Neural cell (in vitro differentiated cells): ENCODE results near the gene CLASP1. TPM values are rescaled to one million over a fixed set of nuclear protein-coding genes. Genes with fewer than 3 reads are reported as not detected.
"Not testable (repeated sequence)": the region's sequence is repeated elsewhere in the genome, so short reads cannot be mapped to it uniquely, and the experiment has no call there.

ENCODE experiments used
- H2AFZ ChIP-seq: fragments of 200-600, 300-800 bp; sonication (generic), shearing (Covaris generic); 2 replicates; pipeline ENCODE4 v1.6.0; 2014; ENCODE audit warnings: low read depth, mild to moderate bottlenecking, antibody characterized with exemption, low read length, moderate library complexity
- H3F3A ChIP-seq: fragments of 200-600 bp; shearing (Covaris generic); 2 replicates; pipeline ENCODE4 v1.6.1; 2016; ENCODE audit warnings: mild to moderate bottlenecking, moderate library complexity, mixed read lengths, antibody characterized with exemption, low read length; ENCODE audit not compliant: insufficient read depth, poor library complexity, severe bottlenecking
- H3K27ac ChIP-seq: fragments of 200-600, 300-800 bp; sonication (generic), shearing (Covaris generic); 2 replicates; pipeline ENCODE4 v1.5.1; 2014; ENCODE audit warnings: mild to moderate bottlenecking, low read length, moderate library complexity
- H3K27me3 ChIP-seq: fragments of 300-800, 200-600 bp; sonication (generic), shearing (Covaris generic); 2 replicates; pipeline ENCODE4 v1.6.0; 2014; ENCODE audit warnings: mild to moderate bottlenecking, low read depth, low read length, moderate library complexity; ENCODE audit not compliant: insufficient read depth
- H3K36me3 ChIP-seq: fragments of 300-800, 200-600 bp; sonication (generic), shearing (Covaris generic); 2 replicates; pipeline ENCODE4 v1.5.1; 2014; ENCODE audit warnings: mild to moderate bottlenecking, antibody characterized with exemption, low read length, moderate library complexity; ENCODE audit not compliant: insufficient read depth
- H3K4me2 ChIP-seq: fragments of 300-800, 200-600 bp; sonication (generic), shearing (Covaris generic); 2 replicates; pipeline ENCODE4 v1.6.0; 2014; ENCODE audit warnings: mild to moderate bottlenecking, low read length
- H3K4me3 ChIP-seq: fragments of 300-800, 200-600 bp; sonication (generic), shearing (Covaris generic); 2 replicates; pipeline ENCODE4 v1.5.1; 2014; ENCODE audit warnings: mild to moderate bottlenecking, low read length, moderate library complexity
- H3K79me2 ChIP-seq: fragments of 200-600 bp; shearing (Covaris generic); replicated peaks from 2 replicates; pipeline ENCODE4 v1.6.0; 2014; ENCODE audit warnings: mild to moderate bottlenecking, low read length, moderate library complexity; ENCODE audit not compliant: insufficient read depth
- H3K9ac ChIP-seq: fragments of 300-800, 200-600 bp; sonication (generic), shearing (Covaris generic); 2 replicates; pipeline ENCODE4 v1.6.1; 2016; ENCODE audit warnings: mild to moderate bottlenecking, low read length, mixed read lengths
- H3K9me2 ChIP-seq: fragments of 200-600 bp; shearing (Covaris generic); 2 replicates; pipeline ENCODE4 v1.6.1; 2016; ENCODE audit warnings: mild to moderate bottlenecking, low read length, mixed read lengths; ENCODE audit not compliant: insufficient read depth
- H3K9me3 ChIP-seq: fragments of 200-600, 300-800 bp; sonication (generic), shearing (Covaris generic); 2 replicates; pipeline ENCODE4 v1.6.1; 2016; ENCODE audit warnings: mild to moderate bottlenecking, mixed run types, low read length, moderate library complexity, mixed read lengths
- H4K20me1 ChIP-seq: fragments of 200-600 bp; shearing (Covaris generic); 2 replicates; pipeline ENCODE4 v1.6.1; 2016; ENCODE audit warnings: mild to moderate bottlenecking, mixed run types; ENCODE audit not compliant: insufficient read depth
- EP300 ChIP-seq: fragments of 450-650 bp; conservative IDR thresholded peaks from 2 replicates; pipeline ENCODE4 v1.6.1; 2014; ENCODE audit warnings: antibody characterized with exemption, mild to moderate bottlenecking, moderate library complexity; ENCODE audit not compliant: poor library complexity, severe bottlenecking
- EZH2 ChIP-seq: fragments of 200-600, 300-800 bp; shearing (Covaris generic), sonication (generic); IDR thresholded peaks from 2 replicates; pipeline ENCODE4 v1.6.1; 2014; ENCODE audit warnings: antibody characterized with exemption, low read length, borderline replicate concordance, mild to moderate bottlenecking; ENCODE audit not compliant: insufficient read depth, poor library complexity, severe bottlenecking
- MXI1 ChIP-seq: fragments of 450-650 bp; conservative IDR thresholded peaks from 2 replicates; pipeline ENCODE4 v1.6.1; 2014; ENCODE audit warnings: antibody characterized with exemption, mild to moderate bottlenecking; ENCODE audit not compliant: poor library complexity, severe bottlenecking
- POLR2AphosphoS5 ChIP-seq: IDR thresholded peaks from 2 replicates; pipeline ENCODE4 v1.6.1; 2012
- RAD21 ChIP-seq: fragments of 450-650 bp; conservative IDR thresholded peaks from 2 replicates; pipeline ENCODE4 v1.6.1; 2014; ENCODE audit warnings: antibody characterized with exemption, mild to moderate bottlenecking, moderate library complexity
- SMC3 ChIP-seq: fragments of 450-650 bp; conservative IDR thresholded peaks from 2 replicates; pipeline ENCODE4 v1.6.1; 2014; ENCODE audit warnings: antibody characterized with exemption, mild to moderate bottlenecking, moderate library complexity; ENCODE audit not compliant: poor library complexity
- TAF1 ChIP-seq: IDR thresholded peaks from 2 replicates; pipeline ENCODE4 v1.6.1; 2012; ENCODE audit warnings: low read depth
- polyA plus RNA-seq: library from polyadenylated mRNA; depleted of rRNA; stranded (reverse); fragments of >200 nt; gene quantifications from 2 replicates; pipeline ENCODE4 v1.2.3, GENCODE V29; 2014
- TF ChIP-seq, protein P1 (sequence below): IDR thresholded peaks from 2 replicates; pipeline ENCODE4 v1.6.1; 2012; ENCODE audit warnings: borderline replicate concordance
- TF ChIP-seq, protein P2 (sequence below): fragments of 450-650 bp; IDR thresholded peaks from 2 replicates; pipeline ENCODE4 v1.5.1; 2014; ENCODE audit warnings: antibody characterized with exemption, mild to moderate bottlenecking, moderate library complexity; ENCODE audit not compliant: poor library complexity, severe bottlenecking

The CLASP1 gene
- polyA plus RNA-seq, 1 donor from 2014 or later = 41.3 TPM

DNA sequence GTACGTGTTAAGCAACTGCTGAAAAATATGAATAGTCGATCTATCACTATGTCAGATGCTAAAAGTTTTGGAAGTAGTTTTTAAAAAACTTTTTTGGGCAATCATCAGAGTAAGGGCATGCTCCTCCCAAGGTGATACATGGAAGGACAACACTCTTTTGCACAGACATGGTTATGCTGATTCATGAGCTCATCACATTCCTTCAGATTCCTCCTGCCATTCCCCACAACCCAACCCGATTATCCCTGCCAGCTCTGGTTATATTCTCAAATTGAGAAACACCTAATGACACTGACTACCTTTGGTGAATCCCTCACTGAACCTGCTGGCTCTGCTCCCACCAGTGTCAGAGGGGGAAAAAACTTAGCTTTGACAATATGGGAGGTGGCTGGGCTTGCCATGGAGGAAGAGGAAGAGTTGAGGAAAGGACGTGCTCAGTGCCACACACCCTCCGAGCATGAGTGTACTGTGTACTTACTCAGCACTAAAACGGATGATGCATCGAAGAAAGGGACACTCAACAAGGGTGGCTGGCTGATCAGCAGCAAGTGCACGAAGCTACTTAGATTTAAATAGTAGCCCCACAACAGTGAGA, 202.5 kb downstream of the CLASP1 start:
- peaks cover 22% of the 10 kb centered on the region for H3K36me3 ChIP-seq
- TF ChIP-seq TAF1 = no peak
- TF ChIP-seq MXI1 = no peak
- no peak for TF ChIP-seq EP300
- no peak for TF ChIP-seq EZH2
- TF ChIP-seq RAD21 = no peak
- no peak for TF ChIP-seq SMC3
- TF ChIP-seq, protein P1, sequence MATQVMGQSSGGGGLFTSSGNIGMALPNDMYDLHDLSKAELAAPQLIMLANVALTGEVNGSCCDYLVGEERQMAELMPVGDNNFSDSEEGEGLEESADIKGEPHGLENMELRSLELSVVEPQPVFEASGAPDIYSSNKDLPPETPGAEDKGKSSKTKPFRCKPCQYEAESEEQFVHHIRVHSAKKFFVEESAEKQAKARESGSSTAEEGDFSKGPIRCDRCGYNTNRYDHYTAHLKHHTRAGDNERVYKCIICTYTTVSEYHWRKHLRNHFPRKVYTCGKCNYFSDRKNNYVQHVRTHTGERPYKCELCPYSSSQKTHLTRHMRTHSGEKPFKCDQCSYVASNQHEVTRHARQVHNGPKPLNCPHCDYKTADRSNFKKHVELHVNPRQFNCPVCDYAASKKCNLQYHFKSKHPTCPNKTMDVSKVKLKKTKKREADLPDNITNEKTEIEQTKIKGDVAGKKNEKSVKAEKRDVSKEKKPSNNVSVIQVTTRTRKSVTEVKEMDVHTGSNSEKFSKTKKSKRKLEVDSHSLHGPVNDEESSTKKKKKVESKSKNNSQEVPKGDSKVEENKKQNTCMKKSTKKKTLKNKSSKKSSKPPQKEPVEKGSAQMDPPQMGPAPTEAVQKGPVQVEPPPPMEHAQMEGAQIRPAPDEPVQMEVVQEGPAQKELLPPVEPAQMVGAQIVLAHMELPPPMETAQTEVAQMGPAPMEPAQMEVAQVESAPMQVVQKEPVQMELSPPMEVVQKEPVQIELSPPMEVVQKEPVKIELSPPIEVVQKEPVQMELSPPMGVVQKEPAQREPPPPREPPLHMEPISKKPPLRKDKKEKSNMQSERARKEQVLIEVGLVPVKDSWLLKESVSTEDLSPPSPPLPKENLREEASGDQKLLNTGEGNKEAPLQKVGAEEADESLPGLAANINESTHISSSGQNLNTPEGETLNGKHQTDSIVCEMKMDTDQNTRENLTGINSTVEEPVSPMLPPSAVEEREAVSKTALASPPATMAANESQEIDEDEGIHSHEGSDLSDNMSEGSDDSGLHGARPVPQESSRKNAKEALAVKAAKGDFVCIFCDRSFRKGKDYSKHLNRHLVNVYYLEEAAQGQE = no peak
- TF ChIP-seq POLR2AphosphoS5 = no peak
- TF ChIP-seq, protein P2, sequence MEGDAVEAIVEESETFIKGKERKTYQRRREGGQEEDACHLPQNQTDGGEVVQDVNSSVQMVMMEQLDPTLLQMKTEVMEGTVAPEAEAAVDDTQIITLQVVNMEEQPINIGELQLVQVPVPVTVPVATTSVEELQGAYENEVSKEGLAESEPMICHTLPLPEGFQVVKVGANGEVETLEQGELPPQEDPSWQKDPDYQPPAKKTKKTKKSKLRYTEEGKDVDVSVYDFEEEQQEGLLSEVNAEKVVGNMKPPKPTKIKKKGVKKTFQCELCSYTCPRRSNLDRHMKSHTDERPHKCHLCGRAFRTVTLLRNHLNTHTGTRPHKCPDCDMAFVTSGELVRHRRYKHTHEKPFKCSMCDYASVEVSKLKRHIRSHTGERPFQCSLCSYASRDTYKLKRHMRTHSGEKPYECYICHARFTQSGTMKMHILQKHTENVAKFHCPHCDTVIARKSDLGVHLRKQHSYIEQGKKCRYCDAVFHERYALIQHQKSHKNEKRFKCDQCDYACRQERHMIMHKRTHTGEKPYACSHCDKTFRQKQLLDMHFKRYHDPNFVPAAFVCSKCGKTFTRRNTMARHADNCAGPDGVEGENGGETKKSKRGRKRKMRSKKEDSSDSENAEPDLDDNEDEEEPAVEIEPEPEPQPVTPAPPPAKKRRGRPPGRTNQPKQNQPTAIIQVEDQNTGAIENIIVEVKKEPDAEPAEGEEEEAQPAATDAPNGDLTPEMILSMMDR = no peak
- no peaks in the 10 kb centered on the region for H4K20me1 ChIP-seq
- H3K9me3 ChIP-seq = no peaks in the 10 kb centered on the region
- no peak overlapping the region for H3K4me2 ChIP-seq
- no peaks in the 10 kb centered on the region for H3F3A ChIP-seq
- H3K9ac ChIP-seq = no peak overlapping the region
- no peak overlapping the region for H3K4me3 ChIP-seq
- H3K27ac ChIP-seq = no peak overlapping the region
- H3K79me2 ChIP-seq = no peaks in the 10 kb centered on the region
- no peaks in the 10 kb centered on the region for H3K9me2 ChIP-seq
- no peaks in the 10 kb centered on the region for H3K27me3 ChIP-seq
- no peak overlapping the region for H2AFZ ChIP-seq

DNA sequence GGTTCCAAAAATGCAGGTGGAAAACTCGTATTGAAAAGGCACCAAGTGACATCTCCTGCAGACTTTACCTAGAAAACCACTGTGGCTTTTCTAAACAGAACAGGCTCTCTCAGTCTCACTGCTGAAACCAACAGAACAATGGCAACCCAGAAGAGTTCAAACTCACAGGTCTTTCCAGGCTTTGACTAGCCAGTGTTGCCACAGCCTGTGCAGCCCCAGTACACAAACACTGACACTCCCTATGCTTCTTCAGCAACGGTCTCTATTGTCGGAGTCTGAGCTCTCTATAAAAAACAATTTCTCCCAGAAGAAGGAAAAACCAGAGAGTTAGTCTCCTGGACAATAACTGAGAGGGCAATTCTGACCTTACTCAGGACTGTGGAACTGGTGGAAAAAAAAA, 206.4 kb downstream of the CLASP1 start:
- no peak for TF ChIP-seq MXI1
- no peak for TF ChIP-seq RAD21
- TF ChIP-seq POLR2AphosphoS5 = no peak
- no peak for TF ChIP-seq EZH2
- no peak for TF ChIP-seq EP300
- no peaks in the 10 kb centered on the region for H3K9me2 ChIP-seq
- no peak overlapping the region for H3K27ac ChIP-seq
- H3K27me3 ChIP-seq = no peaks in the 10 kb centered on the region
- H3K36me3 ChIP-seq = peaks cover 9% of the 10 kb centered on the region
- H3K9ac ChIP-seq = no peak overlapping the region
- no peaks in the 10 kb centered on the region for H3F3A ChIP-seq
- no peak overlapping the region for H3K4me2 ChIP-seq
- no peak overlapping the region for H2AFZ ChIP-seq
- H4K20me1 ChIP-seq = no peaks in the 10 kb centered on the region
- H3K79me2 ChIP-seq = no peaks in the 10 kb centered on the region
- H3K4me3 ChIP-seq = no peak overlapping the region
- no peaks in the 10 kb centered on the region for H3K9me3 ChIP-seq

DNA sequence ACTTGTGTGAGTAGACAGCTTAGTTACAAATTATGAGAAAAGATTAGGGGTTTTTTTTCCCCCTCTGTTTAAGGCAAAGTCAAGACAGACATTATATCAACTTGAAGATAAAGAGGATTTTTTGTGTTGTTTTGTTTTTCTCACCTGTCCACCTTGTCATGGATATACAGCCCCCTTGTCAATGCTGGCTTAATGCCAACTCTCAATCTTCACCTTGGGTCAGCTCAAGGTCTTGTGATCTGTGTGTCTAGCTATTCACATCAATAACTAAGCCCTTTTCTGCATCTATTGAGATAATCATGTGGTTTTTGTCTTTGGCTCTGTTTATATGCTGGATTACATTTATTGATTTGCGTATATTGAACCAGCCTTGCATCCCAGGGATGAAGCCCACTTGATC, 211.0 kb downstream of the CLASP1 start:
- not testable (repeated sequence) for H3K79me2 ChIP-seq, H3K4me3 ChIP-seq, H3K36me3 ChIP-seq, H3K27me3 ChIP-seq, H3K9me2 ChIP-seq, H3K4me2 ChIP-seq, H3K27ac ChIP-seq, H3K9me3 ChIP-seq, H3F3A ChIP-seq, H4K20me1 ChIP-seq, H2AFZ ChIP-seq, H3K9ac ChIP-seq
